Measurements from ENCODE around the gene ABITRAM.

DNA sequence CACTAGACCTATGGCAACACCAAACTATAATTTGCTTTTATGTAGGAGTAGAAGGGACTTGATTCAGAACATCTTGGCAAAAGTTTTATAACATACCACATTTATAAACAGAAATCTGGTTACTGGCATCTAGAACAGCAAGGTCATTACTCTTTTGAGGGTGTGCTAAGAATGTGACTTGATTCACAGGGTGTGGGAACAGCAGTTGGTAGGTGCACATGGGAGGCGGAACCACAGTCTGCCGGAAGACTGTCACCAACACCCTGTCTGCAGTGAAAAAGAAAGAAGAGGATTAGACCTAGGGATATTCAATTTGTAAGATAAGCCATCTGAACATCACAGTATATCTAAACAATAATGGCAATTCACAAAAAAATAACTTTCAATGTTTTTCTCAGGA lies 23.3 kb upstream of the ABITRAM start:
- TF ChIP-seq, protein P1, sequence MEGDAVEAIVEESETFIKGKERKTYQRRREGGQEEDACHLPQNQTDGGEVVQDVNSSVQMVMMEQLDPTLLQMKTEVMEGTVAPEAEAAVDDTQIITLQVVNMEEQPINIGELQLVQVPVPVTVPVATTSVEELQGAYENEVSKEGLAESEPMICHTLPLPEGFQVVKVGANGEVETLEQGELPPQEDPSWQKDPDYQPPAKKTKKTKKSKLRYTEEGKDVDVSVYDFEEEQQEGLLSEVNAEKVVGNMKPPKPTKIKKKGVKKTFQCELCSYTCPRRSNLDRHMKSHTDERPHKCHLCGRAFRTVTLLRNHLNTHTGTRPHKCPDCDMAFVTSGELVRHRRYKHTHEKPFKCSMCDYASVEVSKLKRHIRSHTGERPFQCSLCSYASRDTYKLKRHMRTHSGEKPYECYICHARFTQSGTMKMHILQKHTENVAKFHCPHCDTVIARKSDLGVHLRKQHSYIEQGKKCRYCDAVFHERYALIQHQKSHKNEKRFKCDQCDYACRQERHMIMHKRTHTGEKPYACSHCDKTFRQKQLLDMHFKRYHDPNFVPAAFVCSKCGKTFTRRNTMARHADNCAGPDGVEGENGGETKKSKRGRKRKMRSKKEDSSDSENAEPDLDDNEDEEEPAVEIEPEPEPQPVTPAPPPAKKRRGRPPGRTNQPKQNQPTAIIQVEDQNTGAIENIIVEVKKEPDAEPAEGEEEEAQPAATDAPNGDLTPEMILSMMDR (IDR thresholded peaks at IDR 0.05) = no peak
- no peak for TF ChIP-seq POLR2A (IDR thresholded peaks at IDR 0.05)
